SK-N-SH treated with all-trans-retinoic acid at 6 μM for 48 hours (cell line): ENCODE measurements around the gene HSF2BP.

ENCODE experiments used
- ATAC-seq: fragments of 200-7000 bp; cut with Tn5 transposase; 3 replicates; pipeline ENCODE4 v1.9.1; 2020; ENCODE audit warnings: mild to moderate bottlenecking, moderate library complexity
- ARNTL ChIP-seq: fragments of 450-650 bp; formaldehyde crosslinking; IDR thresholded peaks from 2 replicates; pipeline ENCODE4 v1.5.0; 2020; ENCODE audit warnings: low read depth, mild to moderate bottlenecking, moderate library complexity, borderline replicate concordance
- BACH2 ChIP-seq: fragments of 250-450 bp; sonication (Bioruptor Pico); IDR thresholded peaks from 2 replicates; pipeline ENCODE4 v1.9.0; 2021; ENCODE audit warnings: mild to moderate bottlenecking, borderline replicate concordance
- CSDC2 ChIP-seq: fragments of 250-450 bp; sonication (Bioruptor Pico); IDR thresholded peaks from 2 replicates; pipeline ENCODE4 v1.5.0; 2020; ENCODE audit warnings: mild to moderate bottlenecking, moderate library complexity
- CSRNP3 ChIP-seq: fragments of 250-450 bp; sonication (Bioruptor Pico); IDR thresholded peaks from 2 replicates; pipeline ENCODE4 v1.5.1; 2021; ENCODE audit warnings: mild to moderate bottlenecking, moderate library complexity
- ESRRG ChIP-seq: fragments of 250-450 bp; sonication (Bioruptor Pico); IDR thresholded peaks from 2 replicates; pipeline ENCODE4 v1.6.1; 2021; ENCODE audit warnings: mild to moderate bottlenecking
- GLIS3 ChIP-seq: fragments of 250-450 bp; sonication (Bioruptor Pico); IDR thresholded peaks from 2 replicates; pipeline ENCODE4 v1.5.0; 2020; ENCODE audit warnings: mild to moderate bottlenecking, moderate library complexity
- ISL1 ChIP-seq: fragments of 250-450 bp; sonication (Bioruptor Pico); IDR thresholded peaks from 2 replicates; pipeline ENCODE4 v2.1.2; 2022; ENCODE audit warnings: mild to moderate bottlenecking, moderate library complexity
- OSR1 ChIP-seq: fragments of 250-450 bp; sonication (Bioruptor Pico); IDR thresholded peaks from 2 replicates; pipeline ENCODE4 v1.8.0; 2022; ENCODE audit warnings: moderate library complexity, mild to moderate bottlenecking, inconsistent platforms
- PATZ1 ChIP-seq: fragments of 250-450 bp; sonication (Bioruptor Pico); IDR thresholded peaks from 2 replicates; pipeline ENCODE4 v1.8.0; 2020; ENCODE audit warnings: mild to moderate bottlenecking, moderate library complexity, borderline replicate concordance
- POU6F1 ChIP-seq: fragments of 250-450 bp; sonication (Bioruptor Pico); IDR thresholded peaks from 2 replicates; pipeline ENCODE4 v1.8.0; 2021; ENCODE audit warnings: low read depth, mild to moderate bottlenecking, moderate library complexity, borderline replicate concordance
- PPARA ChIP-seq: fragments of 250-450 bp; sonication (Bioruptor Pico); IDR thresholded peaks from 2 replicates; pipeline ENCODE4 v1.5.0; 2020; ENCODE audit warnings: mild to moderate bottlenecking, borderline replicate concordance
- RARB ChIP-seq: fragments of 250-450 bp; sonication (Bioruptor Pico); IDR thresholded peaks from 2 replicates; pipeline ENCODE4 v1.8.0; 2021; ENCODE audit warnings: mild to moderate bottlenecking, moderate library complexity
- SNAI2 ChIP-seq: fragments of 250-450 bp; sonication (Bioruptor Pico); IDR thresholded peaks from 2 replicates; pipeline ENCODE4 v1.5.0; 2020; ENCODE audit warnings: mild to moderate bottlenecking, moderate library complexity
- TCF4 ChIP-seq: fragments of 250-450 bp; sonication (Bioruptor Pico); IDR thresholded peaks from 2 replicates; pipeline ENCODE4 v1.8.0; 2021; ENCODE audit warnings: mild to moderate bottlenecking, moderate library complexity, borderline replicate concordance
- TSHZ2 ChIP-seq: fragments of 250-450 bp; sonication (Bioruptor Pico); IDR thresholded peaks from 2 replicates; pipeline ENCODE4 v1.5.0; 2020; ENCODE audit warnings: mild to moderate bottlenecking, moderate library complexity
- ZC3H10 ChIP-seq: fragments of 250-450 bp; sonication (Bioruptor Pico); IDR thresholded peaks from 2 replicates; pipeline ENCODE4 v1.5.1; 2021; ENCODE audit warnings: mild to moderate bottlenecking, moderate library complexity
- ZNF565 ChIP-seq: fragments of 450-650 bp; formaldehyde crosslinking; conservative IDR thresholded peaks from 2 replicates; pipeline ENCODE4 v1.5.0; 2020; ENCODE audit warnings: low read depth, mild to moderate bottlenecking, moderate library complexity
- ZNF70 ChIP-seq: fragments of 450-650 bp; formaldehyde crosslinking; IDR thresholded peaks from 2 replicates; pipeline ENCODE4 v1.5.0; 2020; ENCODE audit warnings: mild to moderate bottlenecking, moderate library complexity
- ZNF8 ChIP-seq: fragments of 450-650 bp; formaldehyde crosslinking; IDR thresholded peaks from 2 replicates; pipeline ENCODE4 v1.5.0; 2020; ENCODE audit warnings: mild to moderate bottlenecking, moderate library complexity

HSF2BP gene

GRCh38 chr21:43689556-43690337 is 30.5 kb upstream of the HSF2BP start (continued):
- no peak for TF ChIP-seq PATZ1
- no peak for TF ChIP-seq ZNF70 (CRISPR knock-in tag)
- no peak for TF ChIP-seq CSRNP3 (CRISPR knock-in tag)
- TF ChIP-seq TCF4 (CRISPR knock-in tag): no peak
- TF ChIP-seq, all 23 proteins: peak for 0

GRCh38 chr21:43688906-43689305 is 29.6 kb upstream of the HSF2BP start:
- ATAC-seq: no peak
- TF ChIP-seq CSDC2 (CRISPR knock-in tag) (no peak), GLIS3 (CRISPR knock-in tag) (no peak), ARNTL (CRISPR knock-in tag) (no peak), SNAI2 (CRISPR knock-in tag) (no peak), POU6F1 (CRISPR knock-in tag) (no peak), TSHZ2 (CRISPR knock-in tag) (no peak), ISL1 (CRISPR knock-in tag) (no peak), RARB (CRISPR knock-in tag) (no peak), BACH2 (CRISPR knock-in tag) (no peak), ZNF70 (CRISPR knock-in tag) (no peak), TCF4 (CRISPR knock-in tag) (no peak), ESRRG (CRISPR knock-in tag) (no peak), CSRNP3 (CRISPR knock-in tag) (no peak), ZC3H10 (CRISPR knock-in tag) (no peak), PPARA (CRISPR knock-in tag) (no peak), ZNF565 (CRISPR knock-in tag) (no peak)

GRCh38 chr21:43687566-43688399 is 28.5 kb upstream of the HSF2BP start:
- ATAC-seq: no peak
- no peak for TF ChIP-seq ZNF565 (CRISPR knock-in tag)
- no peak for TF ChIP-seq RARB (CRISPR knock-in tag)
- TF ChIP-seq TSHZ2 (CRISPR knock-in tag): no peak
- TF ChIP-seq OSR1 (CRISPR knock-in tag): no peak
- TF ChIP-seq ZNF8: no peak
